Activated CD8-positive, alpha-beta T cell treated with anti-CD3 and anti-CD28 coated beads, Interleukin-2, amount 10 ng/mL, durations not matched to agents 7 days and 5 days (primary cell): ENCODE results near the gene RBM15B. TPM values are rescaled to one million over a fixed set of nuclear protein-coding genes. Genes with fewer than 3 reads are reported as not detected.

ENCODE experiments used
- ATAC-seq: fragments of 150-1000 bp; cut with Tn5 transposase; one replicate; pipeline ENCODE4 v1.10.0; 2021; ENCODE audit warnings: moderate library complexity
- CTCF ChIA-PET: fragments of 350-600 bp; sonication (Branson Sonifier 250); formaldehyde crosslinking; loops from one replicate; lab custom pipeline; 2021; ENCODE audit warnings: antibody characterized with exemption; lab: Charles Lee
- POLR2A ChIA-PET: fragments of 350-600 bp; sonication (Branson Sonifier 250); formaldehyde crosslinking; loops from one replicate; lab custom pipeline; 2021; ENCODE audit warnings: antibody characterized with exemption; lab: Charles Lee
- DNase-seq: peaks from one replicate; pipeline ENCODE4 v3.0.0-alpha.2; 2020
- H3K27ac Mint-ChIP-seq: one replicate; pipeline ENCODE4 v1.8.0; 2021; ENCODE audit warnings: mild to moderate bottlenecking, mixed read lengths
- H3K27me3 Mint-ChIP-seq: one replicate; pipeline ENCODE4 v1.8.0; 2021; ENCODE audit warnings: low read depth, mixed read lengths
- H3K36me3 Mint-ChIP-seq: one replicate; pipeline ENCODE4 v1.8.0; 2021; ENCODE audit warnings: low read depth, mixed read lengths
- H3K4me1 Mint-ChIP-seq: one replicate; pipeline ENCODE4 v1.8.0; 2021; ENCODE audit warnings: low read depth, mixed read lengths
- H3K4me3 Mint-ChIP-seq: one replicate; pipeline ENCODE4 v1.8.0; 2021; ENCODE audit warnings: mild to moderate bottlenecking, mixed read lengths
- H3K9me3 Mint-ChIP-seq: one replicate; pipeline ENCODE4 v1.8.0; 2022; ENCODE audit warnings: mixed read lengths; ENCODE audit not compliant: insufficient read depth
- total RNA-seq, 2 experiments: library from RNA; stranded (reverse); gene quantifications; one replicate each; pipeline ENCODE4 v1.2.3, GENCODE V29; 2021

RBM15B gene
- total RNA-seq, 2 experiments from 2014 or later, result 30.7 to 30.8 TPM

DNA sequence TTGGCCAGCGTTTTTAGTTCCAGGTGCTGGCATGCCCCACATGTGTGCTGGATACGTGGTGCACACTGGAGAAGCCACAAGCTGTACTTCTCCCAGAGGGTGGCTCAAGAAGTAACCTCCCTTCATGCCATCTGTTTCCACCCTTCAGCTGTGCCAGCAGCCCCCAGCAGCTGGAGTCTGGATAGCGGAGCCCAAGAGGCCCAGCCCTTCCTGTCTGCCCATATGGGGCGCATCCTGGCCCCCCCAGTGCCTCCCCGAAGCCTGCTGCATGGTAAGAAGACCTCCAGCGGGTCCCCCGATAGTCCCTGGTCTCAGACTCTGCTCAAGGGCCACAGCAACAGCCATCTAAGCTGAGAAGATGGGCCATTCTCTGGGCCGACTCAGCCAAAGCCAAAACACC, 11.8 kb upstream of the RBM15B start:
- H3K36me3 Mint-ChIP-seq, result peaks cover 10% of the 10 kb centered on the region
- CTCF ChIA-PET, result interaction anchor here (1.6 to 3.4 kb wide), 4 partner anchors 10 to 807 kb away, joined by 3 to 13 read pairs (median 5); partner anchors contain the start of genes MAPKAPK3 and RBM15B
- ATAC-seq, result no peak
- H3K9me3 Mint-ChIP-seq, result no peaks in the 10 kb centered on the region
- H3K27ac Mint-ChIP-seq, result peak overlapping the region; percentile 72
- no peak overlapping the region for H3K4me3 Mint-ChIP-seq
- POLR2A ChIA-PET, result no interaction called here
- DNase-seq, result no peak
- H3K4me1 Mint-ChIP-seq, result peaks cover 27% of the 10 kb centered on the region
- no peaks in the 10 kb centered on the region for H3K27me3 Mint-ChIP-seq

DNA sequence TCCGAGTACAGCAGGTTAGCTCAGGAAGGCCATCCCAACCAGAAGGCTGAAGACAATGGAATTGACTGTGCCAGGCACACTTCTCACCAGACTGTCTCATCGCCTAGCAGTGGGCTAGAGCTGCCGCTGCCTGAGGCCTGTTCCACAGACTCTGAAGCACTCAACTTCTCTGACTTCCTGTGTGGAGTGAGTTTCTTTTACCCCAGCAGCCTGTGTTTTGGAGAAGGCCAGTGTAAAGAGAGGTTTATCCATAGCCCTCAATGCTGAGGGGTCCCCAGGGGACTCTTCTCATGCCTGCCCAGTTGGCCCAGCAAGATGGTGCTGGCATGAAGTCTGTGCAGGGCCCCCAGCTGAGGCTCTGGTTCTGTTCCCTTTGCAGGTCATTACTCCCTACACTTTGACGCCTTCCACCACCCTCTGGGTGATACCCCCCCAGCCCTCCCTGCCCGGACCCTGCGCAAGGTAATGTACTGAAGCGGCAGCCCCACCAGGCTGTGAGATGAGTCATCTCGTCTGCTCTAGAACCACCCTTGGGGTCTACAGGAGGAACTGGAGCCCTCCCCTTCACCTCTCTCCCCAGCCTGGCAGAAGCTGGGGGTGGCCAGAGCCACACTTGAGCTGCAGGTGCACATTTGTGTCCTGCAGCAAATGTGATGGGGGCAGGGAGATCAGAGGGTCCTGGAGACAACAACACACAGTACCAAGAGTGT, 11.2 kb upstream of the RBM15B start:
- H3K27ac Mint-ChIP-seq, result peak overlapping the region; percentile 72
- peaks cover 14% of the 10 kb centered on the region for H3K36me3 Mint-ChIP-seq
- H3K4me3 Mint-ChIP-seq, result no peak overlapping the region
- peaks cover 27% of the 10 kb centered on the region for H3K4me1 Mint-ChIP-seq
- H3K27me3 Mint-ChIP-seq, result no peaks in the 10 kb centered on the region
- POLR2A ChIA-PET, result no interaction called here
- DNase-seq (no peak), ATAC-seq (no peak)
- CTCF ChIA-PET, result interaction anchor here (1.6 to 3.4 kb wide), 4 partner anchors 10 to 807 kb away, joined by 3 to 13 read pairs (median 5); partner anchors contain the start of genes MAPKAPK3 and RBM15B
- H3K9me3 Mint-ChIP-seq, result no peaks in the 10 kb centered on the region

DNA sequence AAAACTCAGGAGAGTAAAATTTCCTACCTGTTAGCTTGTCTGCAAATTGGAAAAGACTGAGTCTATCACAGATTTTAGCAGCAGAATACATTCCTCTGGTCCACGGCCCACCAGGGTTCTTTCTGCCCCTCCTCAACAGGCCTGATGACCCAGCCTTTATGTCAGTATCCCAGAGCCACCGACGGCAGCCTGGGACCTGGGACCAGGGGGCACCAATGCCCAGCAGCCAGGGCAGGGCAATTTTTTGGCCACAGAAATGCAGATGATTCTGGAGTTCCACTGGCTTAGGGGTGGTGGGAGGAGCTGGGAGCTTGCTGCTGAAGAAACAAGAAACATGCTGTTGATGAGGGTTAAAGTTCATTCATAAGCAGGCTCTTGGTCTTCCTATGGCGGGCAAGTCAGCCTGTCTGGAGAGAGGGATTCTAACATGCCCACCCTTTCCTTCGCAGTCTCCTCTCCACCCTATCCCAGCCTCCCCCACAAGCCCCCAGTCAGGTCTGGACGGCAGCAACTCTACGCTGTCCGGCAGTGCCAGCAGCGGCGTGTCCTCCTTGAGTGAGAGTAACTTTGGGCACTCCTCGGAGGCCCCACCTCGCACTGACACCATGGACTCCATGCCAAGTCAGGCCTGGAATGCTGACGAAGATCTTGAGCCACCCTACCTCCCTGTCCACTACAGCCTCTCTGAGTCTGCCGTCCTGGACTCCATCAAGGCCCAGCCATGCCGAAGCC, 10.3 kb upstream of the RBM15B start:
- H3K36me3 Mint-ChIP-seq, result peaks cover 17% of the 10 kb centered on the region
- POLR2A ChIA-PET, result no interaction called here
- no peaks in the 10 kb centered on the region for H3K9me3 Mint-ChIP-seq
- H3K27ac Mint-ChIP-seq, result no peak overlapping the region
- peaks cover 28% of the 10 kb centered on the region for H3K4me1 Mint-ChIP-seq
- no peaks in the 10 kb centered on the region for H3K27me3 Mint-ChIP-seq
- no peak for ATAC-seq
- no peak for DNase-seq
- CTCF ChIA-PET, result interaction anchor here (1.9 to 3.4 kb wide), 2 partner anchors 9 to 764 kb away, joined by 6 to 13 read pairs; partner anchors contain the start of genes MAPKAPK3 and RBM15B
- no peak overlapping the region for H3K4me3 Mint-ChIP-seq

DNA sequence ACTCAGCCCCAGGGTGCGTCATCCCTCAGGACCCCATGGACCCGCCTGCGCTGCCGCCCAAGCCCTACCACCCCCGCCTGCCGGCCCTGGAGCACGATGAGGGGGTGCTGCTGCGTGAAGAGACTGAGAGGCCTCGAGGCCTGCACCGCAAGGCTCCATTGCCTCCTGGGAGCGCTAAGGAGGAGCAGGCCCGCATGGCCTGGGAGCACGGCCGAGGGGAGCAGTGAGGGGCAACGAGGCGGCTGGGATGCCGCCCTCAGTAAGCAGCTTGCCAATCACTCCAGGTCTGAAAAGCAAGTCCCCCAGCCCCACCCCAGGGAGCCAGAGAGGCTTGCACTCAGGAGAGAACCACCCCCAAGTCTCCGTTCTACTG, 9.8 kb upstream of the RBM15B start:
- DNase-seq, result no peak
- ATAC-seq, result no peak
- H3K4me3 Mint-ChIP-seq, result no peak overlapping the region
- no peaks in the 10 kb centered on the region for H3K9me3 Mint-ChIP-seq
- peaks cover 33% of the 10 kb centered on the region for H3K4me1 Mint-ChIP-seq
- peaks cover 23% of the 10 kb centered on the region for H3K36me3 Mint-ChIP-seq
- ChIA-PET CTCF (interaction anchor here (3.4 kb wide), 1 partner anchor 8 kb away, joined by 13 read pairs; the partner anchor contains the start of gene RBM15B), POLR2A (interaction anchor here (0.8 kb wide), 1 partner anchor 877 kb away, joined by 4 read pairs; no protein-coding TSS in a partner anchor)
- H3K27me3 Mint-ChIP-seq, result no peaks in the 10 kb centered on the region
- no peak overlapping the region for H3K27ac Mint-ChIP-seq

DNA sequence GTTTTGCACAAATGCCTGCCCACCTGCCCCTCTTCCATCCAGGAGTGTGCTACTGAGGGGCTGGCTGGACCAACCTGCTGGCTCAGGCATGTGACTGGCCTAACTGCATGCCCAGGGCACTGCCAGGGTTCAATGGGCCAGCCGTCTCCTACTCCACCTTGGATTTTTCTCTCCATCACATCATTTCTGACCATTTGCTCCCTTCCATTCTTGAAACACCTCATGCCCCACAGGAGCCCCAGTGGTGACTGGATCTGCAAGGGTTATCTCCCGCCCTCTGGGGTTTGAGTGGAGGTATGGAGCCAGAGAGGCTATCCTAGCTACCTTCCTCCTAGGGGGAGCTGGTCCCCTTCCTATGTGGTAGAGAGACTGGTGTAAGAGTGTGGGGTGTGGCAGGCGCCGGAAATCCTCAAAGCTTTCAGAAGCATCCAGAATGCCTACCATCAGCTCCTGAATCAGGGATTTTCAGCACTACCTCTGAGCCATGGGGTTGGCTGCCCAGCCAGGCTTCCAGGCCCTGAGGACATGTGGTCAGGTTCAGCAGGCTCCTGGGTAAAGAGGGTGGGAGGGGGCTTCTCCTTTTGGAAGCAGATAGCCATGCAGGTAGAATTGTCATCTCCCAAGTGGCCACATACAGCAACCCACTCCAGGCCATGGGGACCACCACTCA, 8.9 kb upstream of the RBM15B start:
- no peak for ATAC-seq
- Mint-ChIP-seq H3K27me3 (no peaks in the 10 kb centered on the region), H3K4me1 (peaks cover 42% of the 10 kb centered on the region), H3K27ac (no peak overlapping the region), H3K9me3 (no peaks in the 10 kb centered on the region), H3K4me3 (no peak overlapping the region), H3K36me3 (peaks cover 30% of the 10 kb centered on the region)
- no peak for DNase-seq
- ChIA-PET CTCF (interaction anchor here (1.6 to 3.4 kb wide), 2 partner anchors 8 to 771 kb away, joined by 4 to 13 read pairs; partner anchors contain the start of genes CISH and RBM15B), POLR2A (interaction anchor here (0.8 kb wide), 1 partner anchor 878 kb away, joined by 4 read pairs; no protein-coding TSS in a partner anchor)

DNA sequence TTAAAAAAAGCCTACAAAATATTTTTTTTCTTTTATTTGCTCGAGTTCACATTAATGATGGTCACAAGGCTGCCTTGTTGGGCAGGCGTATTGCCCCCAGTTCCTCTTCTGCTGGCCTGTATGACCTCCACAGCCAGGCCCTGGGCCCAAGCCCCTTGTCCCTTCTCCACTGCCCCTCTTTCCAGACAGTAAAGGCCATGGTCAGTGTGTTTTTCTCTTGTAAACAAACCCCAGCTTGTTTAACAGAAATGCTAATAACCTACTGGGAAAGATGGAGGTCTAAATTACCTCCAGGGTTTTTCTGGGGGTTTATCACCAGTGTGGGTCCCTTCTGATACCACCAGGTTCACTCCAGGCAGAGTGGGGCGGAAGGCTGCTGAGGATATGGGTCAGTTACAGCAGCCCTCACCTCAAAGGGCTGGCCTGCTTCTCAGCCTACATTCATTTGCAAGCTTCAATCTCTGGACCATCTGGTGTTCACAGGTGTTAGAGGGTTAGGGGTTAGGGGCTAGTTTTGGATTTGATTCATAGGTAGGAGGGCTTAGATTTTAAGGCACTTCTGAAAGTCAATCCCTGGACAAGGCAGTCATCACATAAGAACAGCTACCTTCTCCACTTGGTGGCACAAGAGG, 8.0 kb upstream of the RBM15B start:
- peaks cover 50% of the 10 kb centered on the region for H3K4me1 Mint-ChIP-seq
- peaks cover 37% of the 10 kb centered on the region for H3K36me3 Mint-ChIP-seq
- H3K4me3 Mint-ChIP-seq, result peak overlapping the region; percentile 100
- ChIA-PET CTCF (interaction anchor here (1.4 to 8.4 kb wide), 3 partner anchors 10 to 771 kb away, joined by 3 to 106 read pairs (median 4); partner anchors contain the start of genes CISH and MAPKAPK3), POLR2A (interaction anchor here (0.6 to 1.0 kb wide), 2 partner anchors 421 to 814 kb away, joined by 3 read pairs; partner anchors contain the start of gene HEMK1)
- H3K27me3 Mint-ChIP-seq, result no peaks in the 10 kb centered on the region
- H3K9me3 Mint-ChIP-seq, result no peaks in the 10 kb centered on the region
- H3K27ac Mint-ChIP-seq, result peak overlapping the region; percentile 99
- DNase-seq (no peak), ATAC-seq (no peak)

DNA sequence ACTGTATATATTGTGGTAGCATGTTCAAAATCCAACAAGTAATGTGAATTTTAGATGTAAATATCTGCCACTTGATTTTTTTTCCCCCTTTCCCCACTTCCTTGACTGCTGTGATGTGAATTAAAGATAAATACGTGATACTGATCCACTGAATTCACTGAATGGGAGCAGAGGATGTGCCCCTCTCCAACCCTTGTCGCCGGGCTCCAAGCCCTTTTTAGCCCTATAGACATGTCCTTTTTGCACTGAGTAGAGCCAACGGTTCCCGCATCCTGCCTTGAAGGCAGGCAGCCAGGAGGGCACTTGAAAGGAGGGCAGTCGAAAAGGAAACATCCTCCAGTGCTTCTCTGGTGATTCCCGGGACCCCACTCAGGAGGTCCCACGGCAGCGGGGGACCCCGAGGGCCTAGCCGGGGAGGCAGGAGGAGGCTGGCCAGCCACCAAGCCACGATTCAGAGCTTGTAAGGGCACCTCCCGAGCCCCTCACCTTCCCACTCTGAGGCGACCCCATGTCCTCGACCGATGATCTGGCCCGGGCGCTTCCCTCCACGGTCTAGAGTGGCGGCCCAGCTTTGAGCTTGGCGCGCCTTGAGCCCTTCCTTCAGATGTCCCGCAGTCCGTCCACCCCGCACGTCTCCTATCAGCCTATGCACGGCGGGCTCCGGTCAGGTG, 6.9 kb upstream of the RBM15B start:
- ATAC-seq, result peak; percentile 24
- H3K9me3 Mint-ChIP-seq, result no peaks in the 10 kb centered on the region
- peak; percentile 46 for DNase-seq
- H3K4me3 Mint-ChIP-seq, result peak overlapping the region; percentile 100
- peaks cover 44% of the 10 kb centered on the region for H3K36me3 Mint-ChIP-seq
- peaks cover 54% of the 10 kb centered on the region for H3K4me1 Mint-ChIP-seq
- CTCF ChIA-PET, result interaction anchor here (0.7 to 8.4 kb wide), 7 partner anchors 8 to 793 kb away, joined by 3 to 106 read pairs (median 4); partner anchors contain the start of genes CISH and MAPKAPK3
- POLR2A ChIA-PET, result interaction anchor here (0.8 to 4.0 kb wide), 4 partner anchors 116 to 771 kb away, joined by 3 to 18 read pairs (median 4); partner anchors contain the start of genes DCAF1 and MAPKAPK3
- H3K27me3 Mint-ChIP-seq, result no peaks in the 10 kb centered on the region
- peak overlapping the region; percentile 99 for H3K27ac Mint-ChIP-seq

DNA sequence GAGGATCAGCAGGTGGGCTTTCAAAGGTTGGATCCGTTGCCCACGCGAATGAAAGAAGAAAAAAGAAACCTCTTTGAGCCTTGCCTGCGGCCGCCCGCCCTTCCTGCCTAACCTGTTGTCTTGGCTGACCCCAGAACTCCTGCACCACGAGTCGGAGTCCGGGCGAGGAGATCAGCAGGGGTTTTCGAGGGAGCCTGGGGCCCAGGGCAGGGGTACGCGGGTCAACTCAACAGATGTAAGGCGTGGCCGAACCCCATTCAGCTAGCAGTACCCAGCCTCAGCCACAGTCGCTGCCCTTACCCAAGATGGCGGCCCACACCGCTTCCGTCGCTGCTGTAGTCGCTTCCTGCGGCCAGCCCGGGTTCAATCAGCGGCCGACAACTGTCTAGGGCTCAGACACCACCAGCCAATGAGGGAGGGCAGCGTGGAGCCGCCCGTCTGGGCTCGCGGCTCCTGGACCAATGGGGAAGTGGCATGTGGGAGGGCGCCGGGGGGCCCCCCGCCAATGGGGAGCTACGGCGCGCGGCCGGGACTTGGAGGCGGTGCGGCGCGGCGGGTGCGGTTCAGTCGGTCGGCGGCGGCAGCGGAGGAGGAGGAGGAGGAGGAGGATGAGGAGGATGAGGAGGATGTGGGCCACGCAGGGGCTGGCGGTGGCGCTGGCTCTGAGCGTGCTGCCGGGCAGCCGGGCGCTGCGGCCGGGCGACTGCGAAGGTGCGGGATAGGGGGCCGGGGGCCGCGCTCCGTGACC, 6.2 kb upstream of the RBM15B start, which contains the start of gene MANF:
MANF (plus strand) TSS at position 566 of the 748 bp plus-strand sequence; CDS start at position 618, 52 bp downstream.
- peaks cover 49% of the 10 kb centered on the region for H3K36me3 Mint-ChIP-seq
- peak; percentile 99 for DNase-seq
- POLR2A ChIA-PET, result interaction anchor here (0.8 to 4.0 kb wide), 10 partner anchors 10 to 816 kb away, joined by 3 to 18 read pairs (median 4); partner anchors contain the start of genes DCAF1, HEMK1 and MAPKAPK3

DNA sequence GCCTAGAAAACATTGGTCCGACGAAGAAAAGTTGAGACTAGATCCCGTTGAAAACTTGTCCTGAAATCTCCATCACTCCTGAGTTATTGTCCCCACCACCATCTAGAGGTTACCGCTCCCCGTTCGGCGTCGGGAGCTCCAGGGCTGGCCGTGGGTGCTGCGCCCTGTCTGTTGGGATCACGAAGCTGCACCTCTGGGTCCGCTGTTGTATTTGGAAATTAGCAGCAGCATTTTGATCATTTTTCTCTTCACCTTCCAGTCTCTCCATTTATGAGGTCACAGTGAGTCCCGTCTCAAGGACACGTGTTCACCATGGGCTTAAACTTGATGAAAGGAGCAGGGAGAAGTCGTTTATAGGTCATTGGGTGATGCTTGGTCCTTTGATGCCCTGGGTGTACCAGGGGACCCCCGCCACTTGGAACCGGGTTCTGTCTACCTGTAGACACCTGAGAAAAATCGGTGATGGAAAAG, 5.4 kb upstream of the RBM15B start:
- POLR2A ChIA-PET, result interaction anchor here (0.8 to 4.0 kb wide), 13 partner anchors 10 to 817 kb away, joined by 3 to 18 read pairs (median 4); partner anchors contain the start of genes DCAF1, HEMK1 and MAPKAPK3
- CTCF ChIA-PET, result interaction anchor here (0.7 to 8.4 kb wide), 15 partner anchors 10 to 813 kb away, joined by 3 to 106 read pairs (median 4); partner anchors contain the start of genes DOCK3 and MAPKAPK3

More for the DNA sequence above, 6.2 kb upstream of the RBM15B start, which contains the start of gene MANF:
- peak; percentile 98 for ATAC-seq
- H3K4me1 Mint-ChIP-seq, result peaks cover 54% of the 10 kb centered on the region
- no peaks in the 10 kb centered on the region for H3K9me3 Mint-ChIP-seq
- H3K27me3 Mint-ChIP-seq, result no peaks in the 10 kb centered on the region
- peak within 1 kb of the TSS; percentile 100 for H3K4me3 Mint-ChIP-seq
- CTCF ChIA-PET, result interaction anchor here (1.1 to 8.4 kb wide), 11 partner anchors 11 to 813 kb away, joined by 3 to 106 read pairs (median 4); partner anchors contain the start of gene MAPKAPK3
- H3K27ac Mint-ChIP-seq, result peak within 1 kb of the TSS; percentile 99

More for the DNA sequence above, 5.4 kb upstream of the RBM15B start:
- peak overlapping the region; percentile 100 for H3K4me3 Mint-ChIP-seq
- peaks cover 59% of the 10 kb centered on the region for H3K4me1 Mint-ChIP-seq
- H3K27ac Mint-ChIP-seq, result peak overlapping the region; percentile 99
- H3K9me3 Mint-ChIP-seq, result no peaks in the 10 kb centered on the region
- DNase-seq (no peak), ATAC-seq (no peak)
- no peaks in the 10 kb centered on the region for H3K27me3 Mint-ChIP-seq
- H3K36me3 Mint-ChIP-seq, result peaks cover 49% of the 10 kb centered on the region
